SIG-M5 treated with dmso at 0.1 percent for 504 hours (cell line): ENCODE measurements around the gene SVIP.

Experiments
- DNase-seq: peaks from one replicate; lab custom pipeline; 2025; ENCODE audit not compliant: unreplicated experiment; lab: John Stamatoyannopoulos, UW

Gene SVIP

DNA sequence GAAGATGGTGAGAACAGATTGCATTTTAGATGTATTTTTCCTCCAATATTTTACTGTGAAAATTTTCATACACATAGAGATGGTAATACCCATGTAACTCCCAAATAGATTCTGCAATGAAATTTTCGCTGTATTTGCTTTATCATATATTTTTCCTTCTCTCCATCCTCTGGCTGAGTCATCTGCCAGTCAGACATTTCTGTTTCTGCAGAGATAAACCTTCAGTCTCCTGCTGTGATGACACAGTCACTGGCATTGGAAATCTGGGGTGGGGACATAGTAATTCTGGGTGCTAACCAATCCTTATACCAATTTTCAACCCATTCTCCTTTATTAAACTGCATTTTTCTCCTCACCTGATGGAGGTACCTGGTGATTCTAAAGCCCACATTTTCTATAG, 33.7 kb downstream of the SVIP start:
- no peak for DNase-seq

DNA sequence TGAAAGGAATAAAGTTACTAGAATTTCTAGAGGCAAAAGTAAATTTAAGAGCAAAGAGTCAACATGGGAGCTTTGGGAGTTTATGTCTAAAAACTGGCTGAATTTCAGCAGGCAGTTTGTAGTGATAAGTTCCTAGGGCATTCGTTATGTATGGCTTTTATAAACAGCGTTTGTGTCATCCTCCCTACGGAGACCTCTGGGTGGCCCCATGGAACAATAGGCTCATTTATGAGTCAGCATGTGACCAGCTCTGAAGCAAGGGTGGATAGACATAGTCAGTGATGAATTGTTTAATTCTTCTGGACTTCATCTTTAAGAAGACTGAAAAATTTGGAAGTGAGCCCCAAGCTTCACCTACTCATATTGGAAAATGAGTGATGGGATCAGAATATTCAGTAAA, 37.1 kb downstream of the SVIP start:
- DNase-seq: no peak

DNA sequence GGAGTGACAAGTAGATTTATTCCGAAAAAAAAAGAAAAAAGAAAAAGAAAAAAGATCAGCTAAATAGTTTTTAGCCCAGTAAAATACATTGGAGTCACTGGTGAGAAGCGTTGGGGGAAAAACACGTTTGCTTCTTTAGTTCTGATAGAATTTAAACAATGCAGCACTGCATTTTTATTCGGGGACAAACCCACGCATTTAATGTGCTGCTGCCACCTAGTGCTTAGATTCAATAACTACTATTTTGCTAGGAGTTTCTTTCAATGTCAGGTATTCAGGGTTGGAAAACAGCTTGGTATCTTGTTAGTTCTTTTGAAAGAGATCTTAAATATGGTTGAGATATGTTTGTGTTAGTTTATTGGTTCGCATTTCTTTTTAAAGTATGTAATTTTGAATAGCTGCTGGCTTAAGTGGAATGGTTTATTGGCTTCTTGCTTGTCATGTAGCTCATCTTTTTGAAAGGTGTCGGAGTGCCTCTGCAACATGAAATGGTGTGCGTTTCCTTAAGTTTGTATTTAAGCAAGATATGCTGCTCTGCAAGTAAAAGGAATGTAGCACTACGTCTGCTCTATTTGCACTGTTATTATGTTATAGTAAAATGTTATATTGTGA, 41.9 kb downstream of the SVIP start:
- DNase-seq: peak; percentile 19

DNA sequence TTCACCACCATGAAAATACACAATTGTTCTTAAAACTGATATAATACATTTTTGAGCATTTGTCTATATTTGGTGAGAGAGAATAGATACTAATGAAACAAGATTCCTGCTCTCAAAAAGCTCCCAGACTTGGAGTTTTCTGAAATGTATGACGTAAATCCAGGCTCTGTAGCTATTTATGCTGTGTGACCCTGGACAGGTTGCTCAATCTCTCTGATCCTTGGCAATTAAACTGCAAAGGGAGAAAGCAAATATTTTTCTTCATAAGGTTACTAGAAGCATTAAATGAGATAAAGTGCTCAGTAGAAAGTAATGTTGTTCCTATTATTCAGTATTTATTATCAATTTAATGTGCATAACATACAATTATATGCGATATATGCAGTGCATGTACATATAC, 42.5 kb downstream of the SVIP start:
- no peak for DNase-seq

DNA sequence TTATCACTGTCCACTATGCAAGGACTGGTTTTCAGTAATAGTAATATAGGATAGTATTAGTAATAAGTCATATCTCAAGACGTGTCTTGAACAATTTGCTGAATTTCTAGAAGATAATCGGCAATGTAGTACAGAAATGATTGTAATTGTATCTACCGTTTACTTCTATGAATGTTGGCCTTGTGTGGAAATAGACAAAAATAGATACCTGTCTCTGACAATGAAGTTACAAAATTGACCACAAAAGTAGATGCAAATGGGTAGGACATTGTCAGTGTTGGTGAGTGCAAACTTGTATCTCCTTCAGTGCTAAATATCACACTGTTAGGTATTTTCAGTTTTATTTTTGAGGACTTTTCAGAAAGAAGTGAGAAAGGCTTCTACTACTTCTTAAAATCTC, 43.1 kb downstream of the SVIP start:
- DNase-seq: no peak

DNA sequence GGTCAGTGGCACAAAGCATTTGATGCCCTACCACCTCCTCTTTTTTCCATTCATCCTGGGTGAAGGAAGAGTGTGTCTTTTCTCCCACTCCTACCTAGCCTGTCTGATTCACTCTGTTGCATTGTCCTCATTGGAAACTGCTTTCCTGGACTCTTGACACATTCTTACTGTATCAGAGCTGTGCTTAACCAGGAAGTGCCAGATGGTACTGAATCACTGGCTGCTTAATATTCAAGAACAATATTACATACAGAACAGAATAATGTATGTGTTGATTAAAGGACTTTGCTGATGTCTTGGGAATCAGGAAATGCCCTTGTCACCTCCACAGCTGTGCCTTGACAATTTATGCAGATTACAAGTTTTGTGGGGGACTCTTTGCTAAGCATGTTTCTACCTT, 44.4 kb downstream of the SVIP start:
- DNase-seq: no peak

DNA sequence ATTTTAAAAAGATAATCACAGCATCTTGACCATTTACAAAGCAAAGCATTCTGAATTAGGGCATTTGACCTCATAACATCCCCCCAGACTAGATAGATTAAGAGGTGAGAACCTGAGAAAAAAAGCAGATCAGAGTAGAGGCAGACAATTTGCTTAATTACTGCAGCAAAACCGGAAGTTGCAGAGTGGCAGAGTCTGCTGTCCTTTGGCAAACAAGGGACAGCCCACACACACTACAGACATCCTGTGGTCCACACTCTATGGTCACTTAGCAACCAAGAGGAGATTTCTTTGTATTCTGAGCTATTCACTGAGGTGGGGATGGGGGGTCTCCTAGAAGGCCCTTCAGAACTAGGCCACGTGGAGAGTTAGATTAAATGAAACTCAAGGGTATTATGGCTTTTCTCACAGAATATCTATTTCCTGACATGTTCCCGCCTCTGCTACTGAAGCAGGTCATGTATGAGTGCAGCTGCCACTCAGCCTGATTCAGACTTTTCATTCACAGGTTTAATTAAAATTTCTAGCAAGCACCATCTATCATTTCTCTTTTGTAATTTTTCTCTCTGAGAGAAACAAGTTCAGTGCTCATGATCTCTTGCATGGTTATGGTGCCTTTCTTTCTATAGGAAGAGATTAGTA, 48.5 kb downstream of the SVIP start:
- no peak for DNase-seq

DNA sequence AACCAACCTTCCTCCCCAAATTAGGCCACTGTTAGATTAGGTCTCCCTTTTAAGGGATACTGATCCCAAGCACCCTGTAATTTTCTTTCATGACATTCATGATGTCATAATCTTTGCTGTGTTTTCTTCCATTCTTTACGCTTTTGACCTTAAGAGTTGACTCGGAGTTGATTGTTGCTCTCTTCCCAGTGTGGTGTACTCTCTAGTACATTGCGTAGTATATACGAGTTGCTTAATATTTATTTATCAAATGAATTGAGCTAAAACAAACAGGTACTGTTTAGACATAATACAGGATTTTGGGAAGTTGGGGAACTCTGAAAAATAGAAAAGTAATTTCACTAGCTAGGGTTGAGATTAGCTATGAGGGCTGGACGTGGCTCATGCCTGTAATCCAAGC, 49.8 kb downstream of the SVIP start:
- no peak for DNase-seq

DNA sequence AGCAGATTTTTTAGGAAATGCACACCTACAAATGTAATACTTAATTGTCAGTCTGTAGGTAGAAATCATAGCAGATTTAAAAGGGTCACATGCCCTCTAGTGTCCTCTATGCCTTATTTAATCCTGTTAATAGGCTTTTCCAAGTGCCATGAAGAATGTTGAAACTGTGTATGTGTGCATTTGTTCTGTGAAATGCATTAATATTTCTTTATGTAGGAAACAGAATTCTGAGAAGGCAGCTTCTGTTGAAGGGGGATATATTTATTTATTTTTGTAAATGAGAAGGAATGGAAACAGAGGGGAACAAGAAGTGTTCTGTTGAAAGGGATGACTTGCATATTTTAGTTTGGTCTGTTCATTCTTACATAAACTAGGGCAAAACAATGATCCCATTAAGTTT, 51.0 kb downstream of the SVIP start:
- peak; percentile 1 for DNase-seq

DNA sequence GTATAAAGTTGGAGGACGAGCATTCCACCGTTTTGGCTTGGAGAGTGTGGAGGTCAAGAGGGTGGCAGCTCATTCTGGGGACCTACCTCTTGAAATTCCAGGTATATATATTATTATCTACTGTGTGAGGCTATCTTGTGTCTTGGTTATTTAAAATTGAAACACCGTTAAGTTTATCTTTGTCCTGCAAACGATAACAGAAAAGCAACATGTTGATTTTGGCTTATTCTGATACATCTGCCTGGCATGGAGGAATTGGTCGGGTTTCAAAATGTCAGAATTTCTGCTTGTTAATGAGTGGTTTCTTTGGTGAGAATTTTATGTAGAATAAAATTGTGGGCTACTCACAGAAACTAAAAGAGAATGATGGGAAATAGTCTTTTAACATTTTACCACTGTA, 54.4 kb downstream of the SVIP start:
- DNase-seq: no peak

DNA sequence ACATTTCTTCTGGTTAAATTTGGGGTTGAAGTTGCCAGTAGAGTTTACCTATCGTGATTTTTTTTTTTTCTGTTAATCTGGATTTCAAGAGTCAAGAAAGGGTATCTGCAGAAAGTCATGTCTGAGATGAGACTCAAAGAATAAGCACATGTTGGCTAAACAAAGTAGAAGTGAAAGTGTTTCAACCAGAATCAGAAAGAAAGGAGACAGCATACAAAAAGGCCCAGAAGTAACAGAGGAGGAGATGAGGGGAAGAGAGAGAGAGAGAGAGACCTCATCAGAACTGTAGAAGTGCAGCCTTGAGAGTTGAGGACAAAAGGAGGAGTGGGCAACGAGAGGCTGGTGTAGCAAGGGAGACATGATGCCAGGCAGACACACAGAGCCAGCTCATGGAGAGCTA, 54.9 kb downstream of the SVIP start:
- DNase-seq: no peak

DNA sequence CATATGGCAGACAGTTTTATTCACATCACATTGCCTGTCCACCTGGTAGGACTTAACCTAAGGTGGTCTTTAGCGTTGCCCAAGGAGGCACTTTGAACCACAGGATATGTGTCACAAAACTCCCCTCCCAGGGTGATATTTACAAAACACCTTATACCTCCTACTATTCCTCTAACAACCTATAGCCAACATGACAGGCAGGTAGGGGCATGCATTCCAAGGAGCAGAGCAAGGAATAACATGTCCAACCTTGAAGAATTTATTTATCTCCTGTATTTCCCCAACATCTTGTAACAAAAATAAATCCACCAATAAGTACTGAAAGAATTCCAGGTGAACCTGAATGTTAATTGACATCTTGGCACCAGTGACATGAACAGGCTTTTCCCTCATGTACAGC, 60.5 kb downstream of the SVIP start:
- DNase-seq: no peak
